ENCODE data around the gene CHCHD3. TPM values are rescaled to one million over a fixed set of nuclear protein-coding genes. Genes with fewer than 3 reads are reported as not detected.

Gene CHCHD3
- total RNA-seq (2014; rRNA removed) (139 and 149 TPM in 2 replicates), Bru-seq, nascent RNA (percentile 85 among the genes with signal in this experiment), BruChase-seq, experiment 1, labeled RNA remaining after a 6-hour chase (percentile 66 among the genes with signal in this experiment), BruChase-seq, experiment 2, labeled RNA remaining after a 2-hour chase (percentile 74 among the genes with signal in this experiment)
- long read RNA-seq, transcript CHCHD3-201 (8 exons, 1,598 nt): major isoform, 156 of 180 reads
- long read RNA-seq, partial matches to known transcripts: 6 of 180 reads
- long read RNA-seq, other reads (novel, unspliced or antisense): 18 of 180 reads

DNA sequence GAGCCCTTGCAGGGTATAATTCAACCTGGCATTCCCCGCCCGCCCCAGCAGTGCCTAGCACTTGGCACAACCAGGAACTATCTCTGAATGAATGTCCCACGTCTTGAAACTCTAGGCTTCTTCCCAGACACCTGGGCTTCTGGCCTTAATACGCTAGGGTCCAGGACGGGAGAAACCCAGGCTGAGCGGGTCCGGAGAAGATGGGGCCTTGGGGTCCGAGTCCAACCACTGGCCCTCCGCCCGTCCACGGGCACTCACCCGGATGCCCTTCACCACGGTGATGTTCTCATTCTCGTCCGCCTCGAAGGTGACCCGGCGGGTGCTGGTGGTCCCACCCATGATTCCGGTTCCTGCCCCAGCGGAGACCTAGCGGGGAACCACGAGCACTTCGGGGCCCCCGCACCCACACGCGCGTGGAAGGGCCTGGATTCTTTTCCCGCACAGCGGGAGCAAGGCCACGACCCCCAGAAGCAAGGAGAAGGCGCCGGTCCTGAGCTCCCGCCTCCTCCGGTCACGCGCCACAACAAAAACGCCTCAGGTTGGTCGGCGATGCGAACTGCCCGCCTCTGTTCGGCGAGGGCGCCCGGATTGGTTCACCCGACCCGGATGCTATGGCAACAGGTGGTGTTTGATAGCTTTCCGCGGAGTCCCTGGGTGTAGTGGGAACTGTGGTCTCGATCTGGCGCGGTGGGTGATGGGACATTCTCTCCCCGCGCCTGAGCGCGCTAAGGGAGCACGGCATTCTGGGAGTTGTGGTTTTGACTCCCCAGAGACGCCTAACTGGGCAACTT, at the start of gene CHCHD3:
TSS of gene CHCHD3 (minus strand) at position 492 of the 791 bp plus-strand sequence. CDS start at position 339, 153 bp downstream.
- H3K36me3 ChIP-seq (ENCODE audit: low read depth, low read length): no peaks in the 10 kb centered on the region
- peak within 1 kb of the TSS; percentile 89 for H3K4me3 ChIP-seq (ENCODE audit: low read length)
- POLR2A ChIA-PET (ENCODE audit: unreplicated experiment): no interaction called here
- H3K79me2 ChIP-seq (ENCODE audit: low read length): peaks cover 51% of the 10 kb centered on the region
- H4K20me1 ChIP-seq (ENCODE audit: low read length): 0 out of 2 replicates have a peak, but pooled peaks cover 9% of the 10 kb centered on the region
- TF ChIP-seq EZH2 (IDR thresholded peaks at IDR 0.05; ENCODE audit: low read length, unreplicated experiment) (no peak), EZH2phosphoT487 (IDR thresholded peaks at IDR 0.05; ENCODE audit: borderline replicate concordance, low read length) (no peak), CTCF (conservative IDR thresholded peaks at IDR 0.05; ENCODE audit: low read depth, low read length) (no peak)
- no peaks in the 10 kb centered on the region for H3K9me2 ChIP-seq (replicated peaks; ENCODE audit: low read length)
- peaks cover 13% of the 10 kb centered on the region; the same call in 1 of the 2 replicates for H3K27me3 ChIP-seq (ENCODE audit: low read length)
- H3K27ac ChIP-seq (ENCODE audit: low read length): peak within 1 kb of the TSS; percentile 43; the same call in 1 of the 2 replicates
- no peaks in the 10 kb centered on the region for H3F3A ChIP-seq (ENCODE audit: low read length, unreplicated experiment)
- CTCF ChIA-PET: interaction anchor here (0.6 to 0.9 kb wide), 2 partner anchors 31 to 524 kb away, joined by 3 to 6 read pairs; no protein-coding TSS in a partner anchor
- H3K9ac ChIP-seq (ENCODE audit: low read length): peak within 1 kb of the TSS; percentile 96
- intact Hi-C loops (cut with micrococcal nuclease): loop anchor here (1.0 kb wide), 2 partner anchors 171 to 353 kb away; no protein-coding TSS in a partner anchor
- TSS peak; percentile 50 for BruUV-seq (replicated peaks)
- no peaks in the 10 kb centered on the region for H3K4me1 ChIP-seq (ENCODE audit: insufficient read depth, low read length)
- DNase-seq (peak; percentile 96), ATAC-seq (peak; percentile 100)
- no peaks in the 10 kb centered on the region for H3K9me3 ChIP-seq (ENCODE audit: low read length)
- H3K4me2 ChIP-seq (ENCODE audit: low read length): peak within 1 kb of the TSS; percentile 99
- H2AFZ ChIP-seq (ENCODE audit: low read length): peak within 1 kb of the TSS; percentile 93

DNA sequence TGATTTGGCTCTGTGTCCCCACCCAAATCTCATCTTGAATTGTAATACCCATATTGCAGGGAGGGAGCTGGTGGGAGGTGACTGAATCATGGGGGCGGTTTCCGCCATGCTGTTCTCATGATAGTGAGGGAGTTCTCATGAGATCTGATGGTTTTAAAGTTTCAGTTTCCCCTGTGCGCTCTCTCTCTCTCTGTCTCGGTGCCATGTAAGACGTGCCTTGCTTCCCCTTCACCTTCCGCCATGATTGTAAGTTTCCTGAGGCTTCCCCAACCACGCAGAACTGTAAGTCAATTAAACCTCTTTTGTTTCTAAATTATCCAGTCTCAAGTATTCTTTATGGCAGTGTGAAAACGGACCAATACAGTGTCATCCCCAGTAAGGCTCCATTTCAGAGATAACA, 48.3 kb upstream of the CHCHD3 start:
- ChIA-PET POLR2A (ENCODE audit: unreplicated experiment) (no interaction called here), CTCF (interaction anchor here (0.5 kb wide), 1 partner anchor 51 kb away, joined by 3 read pairs; no protein-coding TSS in a partner anchor)
- TF ChIP-seq CTCF (conservative IDR thresholded peaks at IDR 0.05; ENCODE audit: low read depth, low read length) (no peak), EZH2phosphoT487 (IDR thresholded peaks at IDR 0.05; ENCODE audit: borderline replicate concordance, low read length) (no peak), EZH2 (IDR thresholded peaks at IDR 0.05; ENCODE audit: low read length, unreplicated experiment) (no peak)
- H3K79me2 ChIP-seq (ENCODE audit: low read length): no peaks in the 10 kb centered on the region
- no peaks in the 10 kb centered on the region for H3K36me3 ChIP-seq (ENCODE audit: low read depth, low read length)
- H3F3A ChIP-seq (ENCODE audit: low read length, unreplicated experiment): no peaks in the 10 kb centered on the region
- ATAC-seq: no peak
- no peak for DNase-seq
- no peak overlapping the region for H3K27ac ChIP-seq (ENCODE audit: low read length)
- no peak overlapping the region for H3K4me3 ChIP-seq (ENCODE audit: low read length)
- H3K27me3 ChIP-seq (ENCODE audit: low read length): peaks cover 18% of the 10 kb centered on the region; the same call in 1 of the 2 replicates
- no TSS peak for BruUV-seq (replicated peaks)
- H3K4me1 ChIP-seq (ENCODE audit: insufficient read depth, low read length): no peaks in the 10 kb centered on the region
- no peaks in the 10 kb centered on the region for H3K9me3 ChIP-seq (ENCODE audit: low read length)
- no peak overlapping the region for H3K9ac ChIP-seq (ENCODE audit: low read length)
- H3K4me2 ChIP-seq (ENCODE audit: low read length): no peak overlapping the region
- H4K20me1 ChIP-seq (ENCODE audit: low read length): no peaks in the 10 kb centered on the region
- no peak overlapping the region for H2AFZ ChIP-seq (ENCODE audit: low read length)
- intact Hi-C loops (cut with micrococcal nuclease): no loop called here
- no peaks in the 10 kb centered on the region for H3K9me2 ChIP-seq (replicated peaks; ENCODE audit: low read length)
